H1 (cell line): ENCODE results near the gene USP3. TPM values are rescaled to one million over a fixed set of nuclear protein-coding genes. Genes with fewer than 3 reads are reported as not detected.

Experiments used
- CEBPB ChIP-seq: IDR thresholded peaks from 2 replicates; pipeline ENCODE4 v1.6.1; 2012; ENCODE audit warnings: low read depth, low read length
- EP300 ChIP-seq, 2 experiments: IDR thresholded peaks; 1 replicate in 1 of 2; 2 replicates in 1 of 2; pipeline ENCODE4 v1.6.1; 2011 to 2012; ENCODE audit warnings: low read depth in 2 of 2, low read length in 2 of 2, mild to moderate bottlenecking in 2 of 2, borderline replicate concordance in 1 of 2, inconsistent platforms in 1 of 2, moderate library complexity in 1 of 2
- FOSL1 ChIP-seq: IDR thresholded peaks from 2 replicates; pipeline ENCODE4 v1.6.1; 2011; ENCODE audit warnings: mild to moderate bottlenecking, low read depth, low read length, moderate library complexity; ENCODE audit not compliant: insufficient read depth
- HDAC2 ChIP-seq, 2 experiments: fragments of 300-600 bp in 1 of 2; sonication (generic) in 1 of 2; IDR thresholded peaks; 2 replicates each; pipeline ENCODE4 v1.6.1; 2011 to 2012; ENCODE audit warnings: low read depth in 2 of 2, low read length in 2 of 2, mild to moderate bottlenecking in 2 of 2, moderate library complexity in 2 of 2, borderline replicate concordance in 1 of 2, inconsistent platforms in 1 of 2
- KDM1A ChIP-seq: fragments of 200-600, 300-600 bp; sonication (generic); IDR thresholded peaks from 2 replicates; pipeline ENCODE4 v1.7.1; 2016; ENCODE audit warnings: mild to moderate bottlenecking, low read length, borderline replicate concordance
- NANOG ChIP-seq: IDR thresholded peaks from 2 replicates; pipeline ENCODE4 v1.6.1; 2011; ENCODE audit warnings: low read length, low read depth, mild to moderate bottlenecking, inconsistent platforms; ENCODE audit not compliant: insufficient read depth, poor library complexity, severe bottlenecking
- ZNF274 ChIP-seq: IDR thresholded peaks from 2 replicates; pipeline ENCODE4 v1.7.0; 2012; ENCODE audit warnings: low read length, borderline replicate concordance; ENCODE audit errors: extremely low read depth
- polyA plus RNA-seq, 7 experiments: library from polyadenylated mRNA; depleted of rRNA in 3 of 7; stranded (reverse) in 5 of 7; unstranded in 2 of 7; fragments of >200 nt in 5 of 7; fragments of 200-250 nt in 2 of 7; gene quantifications; 1 replicate in 5 of 7; 2 replicates in 1 of 7; 4 replicates in 1 of 7; pipeline versions ENCODE4 v1.2.1 to v1.2.3, GENCODE V29; 2011 to 2013; ENCODE audit warnings: missing spikeins in 2 of 7, mixed read lengths in 2 of 7
- total RNA-seq: library from RNA; stranded (reverse); fragmentation: NEBNext Ultra II Directional; extraction: Animal tissue kit (Norgen Biotek cat#: 25700); gene quantifications from 2 replicates; pipeline ENCODE4 v1.2.1, GENCODE V29; 2021

Gene USP3
- total and polyA plus RNA-seq, 2 of the 8 experiments (the other 6 are each of a cell fraction or from before 2014, with no cell fraction given) = 15.5 to 16.2 TPM

GRCh38 chr15:63538876-63539275, 34.5 kb downstream of the USP3 start (continued):
- TF ChIP-seq HDAC2 (IDR thresholded peaks at IDR 0.05; ENCODE audit: borderline replicate concordance in 1 of 2, low read depth in 2 of 2, low read length in 2 of 2) (no peak), ZNF274 (no peak), FOSL1 (no peak), CEBPB (no peak), NANOG (no peak), EP300 (IDR thresholded peaks at IDR 0.05; ENCODE audit: borderline replicate concordance in 1 of 2, low read depth in 2 of 2, low read length in 2 of 2) (no peak), KDM1A (no peak)
- TF ChIP-seq, all 59 proteins: peak for 0
